CD4-positive, alpha-beta T cell treated with Interleukin-21 for 1 hour (primary cell): ENCODE data around the gene TBC1D9.

Experiments
- DNase-seq: peaks from one replicate; pipeline ENCODE4 v3.0.0-alpha.2; 2020

Gene TBC1D9

DNA sequence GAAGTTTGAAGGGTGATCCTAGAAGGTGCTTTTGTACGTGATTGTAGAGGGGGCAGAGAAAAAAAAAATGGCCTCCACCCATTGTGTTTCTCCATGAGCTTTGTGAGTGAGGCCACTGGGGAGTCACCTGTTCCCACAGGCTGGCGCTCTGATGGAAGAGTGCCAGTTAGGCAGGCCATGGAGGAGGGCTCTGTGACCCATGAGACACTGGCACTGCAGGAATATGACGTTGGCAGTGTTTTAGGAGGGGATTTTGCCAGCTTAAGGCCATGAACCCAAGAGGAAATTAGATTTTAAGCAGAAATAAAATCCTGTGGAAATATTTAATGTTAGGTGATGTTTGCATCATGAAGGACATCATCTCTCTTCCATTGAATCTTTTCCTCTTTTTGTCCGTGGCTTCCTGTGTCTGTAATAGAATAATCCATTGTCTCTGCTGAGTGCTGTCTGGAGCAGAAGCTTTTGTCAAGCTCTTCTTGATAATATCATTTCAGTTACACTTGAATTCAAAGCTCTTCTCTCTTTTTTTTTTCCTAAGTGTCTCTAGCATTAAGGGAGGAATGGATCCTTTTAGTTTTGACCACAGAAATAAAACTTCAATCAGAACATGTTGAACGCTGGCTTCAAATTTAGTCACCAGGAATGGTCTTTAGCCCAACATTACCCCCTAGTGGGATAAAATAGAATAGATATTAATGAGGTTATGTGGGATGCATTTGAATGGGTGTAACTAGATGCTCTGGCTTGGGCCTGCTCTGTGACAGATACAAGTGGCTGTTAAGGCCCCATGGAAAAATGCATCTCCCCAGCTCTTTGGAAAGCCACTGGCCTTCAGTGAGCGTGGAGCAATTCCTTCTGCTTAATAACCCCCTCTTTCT is 146.4 kb downstream of the TBC1D9 start:
- DNase-seq = peak; percentile 14

DNA sequence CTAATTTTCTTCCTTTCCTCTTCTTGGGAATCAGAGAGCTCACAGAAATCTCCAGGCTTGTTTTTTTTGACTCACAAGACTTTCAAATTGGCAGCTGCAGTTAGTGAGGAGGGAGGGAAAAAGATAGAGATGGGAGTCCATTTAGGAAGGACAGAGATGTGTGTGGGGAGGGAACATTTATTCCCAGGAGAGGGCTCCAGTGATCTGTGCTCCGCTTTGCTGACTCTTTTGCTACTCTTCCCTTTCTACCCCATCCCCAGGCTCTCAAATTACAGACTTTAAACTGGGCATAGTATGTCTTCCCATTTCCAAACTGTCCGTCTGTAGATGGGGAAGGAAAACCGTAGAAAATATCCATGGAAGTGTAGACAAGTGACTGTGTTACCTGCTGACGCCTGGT is 148.3 kb downstream of the TBC1D9 start:
- no peak for DNase-seq

DNA sequence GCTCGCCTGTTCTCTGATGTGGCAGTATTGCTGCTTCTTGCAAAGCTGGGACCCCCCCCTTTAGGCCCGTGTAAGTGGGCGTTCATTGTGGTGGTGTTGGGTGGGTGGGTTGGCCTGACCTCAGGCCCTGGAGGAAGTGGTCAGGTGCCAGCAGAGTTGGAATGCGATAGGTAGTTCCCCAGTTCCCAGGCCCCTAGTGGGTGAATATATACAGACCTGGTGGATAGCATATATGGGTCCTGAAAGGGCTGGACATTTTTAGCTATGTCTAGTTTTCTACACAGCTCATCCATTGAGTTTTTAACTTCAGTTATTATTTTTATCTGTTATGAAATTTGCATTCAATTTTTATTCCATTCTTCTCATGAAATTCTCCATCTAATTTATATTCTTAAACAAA is 151.6 kb downstream of the TBC1D9 start:
- no peak for DNase-seq

GRCh38 chr4:140603286-140603685 is 152.9 kb downstream of the TBC1D9 start:
- no peak for DNase-seq

DNA sequence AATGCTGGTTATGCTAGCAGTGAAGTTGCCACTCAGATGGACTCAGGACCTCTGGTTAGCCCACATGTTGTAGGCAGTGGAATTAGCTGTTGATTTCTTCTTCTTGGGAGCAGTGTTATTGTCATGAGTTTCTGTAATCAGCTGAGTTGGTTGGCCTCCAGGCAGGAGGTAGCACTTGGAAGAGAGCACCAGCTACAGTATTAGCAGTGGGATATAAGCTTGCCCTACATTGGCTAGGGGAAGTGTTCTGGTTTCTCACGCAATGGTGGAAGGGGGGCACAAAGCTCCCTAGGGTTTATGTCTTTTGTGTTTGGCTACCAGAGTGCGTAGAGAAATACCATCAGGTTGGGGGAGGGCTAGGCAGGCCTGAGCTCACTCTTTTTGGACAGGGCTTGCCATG is 153.5 kb downstream of the TBC1D9 start:
- DNase-seq = no peak

GRCh38 chr4:140600408-140600807 is 155.8 kb downstream of the TBC1D9 start:
- no peak for DNase-seq

DNA sequence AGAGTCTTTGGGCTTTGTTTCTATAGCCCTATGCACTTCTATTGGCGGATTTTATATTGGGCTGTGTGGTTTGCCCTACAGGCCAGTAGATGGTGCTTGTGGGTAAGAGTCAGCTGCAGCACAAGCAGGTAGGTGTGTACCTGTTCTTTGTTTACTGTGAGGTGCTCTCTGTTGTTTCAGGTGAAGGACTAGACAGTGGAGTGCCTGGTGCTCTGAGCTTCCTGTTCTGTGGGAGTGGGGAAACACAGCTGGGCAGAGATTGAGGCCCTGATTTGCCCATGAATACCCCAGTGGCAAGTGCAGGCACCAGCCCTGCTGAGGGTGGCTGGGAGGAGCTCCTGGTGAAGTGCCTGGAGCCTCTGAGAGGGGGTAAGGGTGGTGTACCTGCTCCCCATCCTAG is 161.1 kb downstream of the TBC1D9 start:
- DNase-seq = no peak

DNA sequence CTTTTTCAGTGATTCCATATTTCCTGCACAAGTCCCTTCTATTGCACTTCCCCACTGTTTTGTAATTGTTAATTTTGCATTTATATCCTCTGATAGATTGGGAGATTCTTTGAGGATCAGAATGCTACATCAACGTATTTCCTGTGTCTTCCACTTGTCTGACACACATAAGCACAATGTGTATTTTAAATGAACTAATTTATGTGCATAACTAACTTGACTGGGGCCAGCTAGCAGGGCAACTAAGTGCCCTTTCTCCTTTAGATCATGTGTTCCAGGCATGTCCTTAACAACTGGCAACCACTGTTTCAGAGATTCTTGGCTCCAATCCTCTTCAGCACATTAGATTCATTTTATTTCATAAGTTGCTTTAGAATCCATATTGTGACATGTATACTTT is 171.7 kb downstream of the TBC1D9 start:
- DNase-seq = no peak

GRCh38 chr4:140581078-140581477 is 175.1 kb downstream of the TBC1D9 start:
- no peak for DNase-seq

DNA sequence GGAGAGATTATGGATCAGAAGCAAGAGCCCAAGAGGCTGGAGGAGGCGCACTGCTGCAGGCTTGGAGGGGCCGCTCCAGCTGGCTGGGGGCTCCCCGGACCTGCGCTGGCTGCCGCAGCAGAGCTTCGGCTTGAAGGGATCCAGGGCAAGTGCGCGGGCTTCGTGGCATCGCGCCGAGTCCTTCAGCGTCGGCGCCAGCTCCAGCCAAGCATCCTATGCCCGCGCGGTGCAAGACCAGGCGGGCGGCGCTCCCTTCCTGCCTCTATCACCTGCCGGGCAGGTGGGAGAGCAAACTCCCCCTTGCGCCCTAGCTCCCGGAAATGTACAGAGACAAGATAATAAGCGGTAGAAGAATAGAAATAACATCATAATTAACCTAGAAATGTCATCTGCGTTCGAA is 176.9 kb downstream of the TBC1D9 start:
- no peak for DNase-seq

- DNase-seq = no peak
Observed at GRCh38 chr4:140575489-140575888, 180.7 kb downstream of the TBC1D9 start.

- no peak for DNase-seq
Observed at GRCh38 chr4:140571620-140572019, 184.6 kb downstream of the TBC1D9 start.
